Activated CD4-positive, alpha-beta T cell treated with anti-CD3 and anti-CD28 coated beads, Interleukin-2, amount 10 ng/mL, durations not matched to agents 7 days and 5 days (primary cell): ENCODE measurements around the gene ISM1. TPM values are rescaled to one million over a fixed set of nuclear protein-coding genes. Genes with fewer than 3 reads are reported as not detected.

ENCODE experiments used
- CTCF ChIA-PET: fragments of 350-600 bp; sonication (Branson Sonifier 250); formaldehyde crosslinking; loops from one replicate; lab custom pipeline; 2021; ENCODE audit warnings: antibody characterized with exemption; lab: Charles Lee
- POLR2A ChIA-PET: fragments of 350-600 bp; sonication (Branson Sonifier 250); formaldehyde crosslinking; loops from one replicate; lab custom pipeline; 2021; ENCODE audit warnings: antibody characterized with exemption; lab: Charles Lee
- DNase-seq: peaks from one replicate; pipeline ENCODE4 v3.0.0-alpha.2; 2020
- H3K27ac Mint-ChIP-seq: one replicate; pipeline ENCODE4 v1.8.0; 2021; ENCODE audit warnings: mild to moderate bottlenecking, moderate library complexity, mixed read lengths
- H3K27me3 Mint-ChIP-seq: one replicate; pipeline ENCODE4 v1.8.0; 2021; ENCODE audit warnings: mixed read lengths
- H3K36me3 Mint-ChIP-seq: one replicate; pipeline ENCODE4 v1.8.0; 2021; ENCODE audit warnings: low read depth, mixed read lengths
- H3K4me1 Mint-ChIP-seq: one replicate; pipeline ENCODE4 v1.8.0; 2021; ENCODE audit warnings: mixed read lengths
- H3K4me3 Mint-ChIP-seq: one replicate; pipeline ENCODE4 v1.8.0; 2021; ENCODE audit warnings: mild to moderate bottlenecking, moderate library complexity, mixed read lengths
- H3K9me3 Mint-ChIP-seq: one replicate; pipeline ENCODE4 v1.8.0; 2021; ENCODE audit warnings: mixed read lengths
- total RNA-seq, 2 experiments: library from RNA; stranded (reverse); gene quantifications; one replicate each; pipeline ENCODE4 v1.2.3, GENCODE V29; 2021

ISM1 gene
- total RNA-seq, 2 experiments from 2014 or later = 1.3 to 1.4 TPM

DNA sequence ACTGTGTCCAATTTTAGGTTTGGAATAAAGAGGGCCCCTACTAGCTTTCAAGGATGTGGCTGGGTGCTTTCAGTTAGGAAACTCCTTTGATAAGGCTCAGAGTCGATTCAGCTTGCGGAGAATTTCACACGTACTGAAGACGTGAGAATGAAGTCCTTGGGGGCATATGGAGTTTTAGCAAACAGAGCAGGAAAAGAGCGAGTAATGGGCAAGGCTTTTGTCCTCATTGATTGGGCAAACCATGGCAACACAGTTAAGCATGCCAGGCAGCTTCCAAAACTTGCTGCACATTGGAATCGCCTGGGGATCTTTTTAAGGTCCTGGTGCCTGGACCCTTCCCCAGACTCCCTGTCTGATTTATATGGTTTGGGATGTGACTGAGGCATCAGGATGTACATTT is 29.2 kb downstream of the ISM1 start:
- ChIA-PET POLR2A (no interaction called here), CTCF (no interaction called here)
- peaks cover 5% of the 10 kb centered on the region for H3K36me3 Mint-ChIP-seq
- H3K27me3 Mint-ChIP-seq = no peaks in the 10 kb centered on the region
- no peak overlapping the region for H3K4me3 Mint-ChIP-seq
- peaks cover 32% of the 10 kb centered on the region for H3K4me1 Mint-ChIP-seq
- peaks cover 18% of the 10 kb centered on the region for H3K9me3 Mint-ChIP-seq
- no peak overlapping the region for H3K27ac Mint-ChIP-seq
- DNase-seq = no peak

- no peak overlapping the region for H3K4me3 Mint-ChIP-seq
- peaks cover 18% of the 10 kb centered on the region for H3K9me3 Mint-ChIP-seq
- ChIA-PET CTCF (no interaction called here), POLR2A (no interaction called here)
- peaks cover 5% of the 10 kb centered on the region for H3K36me3 Mint-ChIP-seq
- H3K27me3 Mint-ChIP-seq = no peaks in the 10 kb centered on the region
- no peak for DNase-seq
- H3K27ac Mint-ChIP-seq = no peak overlapping the region
- H3K4me1 Mint-ChIP-seq = peaks cover 30% of the 10 kb centered on the region
Observed at GRCh38 chr20:13251106-13251903, 30.2 kb downstream of the ISM1 start.

DNA sequence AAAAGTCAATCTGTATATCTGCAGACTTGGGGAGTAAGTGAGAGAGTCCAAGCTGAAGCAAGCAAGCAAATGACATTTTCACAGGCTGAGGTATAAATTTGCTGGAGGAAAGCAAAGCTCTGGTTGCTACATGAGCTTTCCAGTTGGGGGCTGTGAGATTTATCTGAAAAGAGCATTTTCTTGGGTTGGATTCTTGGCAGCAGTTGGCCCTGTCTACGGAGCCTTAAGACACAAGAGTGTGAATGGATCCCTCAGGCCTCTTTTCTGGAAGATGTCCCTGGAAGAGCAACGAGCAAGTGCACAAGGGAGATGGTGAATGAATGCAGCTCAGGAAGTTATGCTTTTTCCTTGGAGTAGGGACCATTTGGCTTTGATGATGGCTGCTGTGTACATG is 30.8 kb downstream of the ISM1 start:
- Mint-ChIP-seq H3K4me1 (peaks cover 24% of the 10 kb centered on the region), H3K9me3 (peaks cover 18% of the 10 kb centered on the region), H3K36me3 (peaks cover 5% of the 10 kb centered on the region), H3K27me3 (no peaks in the 10 kb centered on the region), H3K27ac (no peak overlapping the region), H3K4me3 (no peak overlapping the region)
- no peak for DNase-seq
- POLR2A ChIA-PET = no interaction called here
- CTCF ChIA-PET = no interaction called here

DNA sequence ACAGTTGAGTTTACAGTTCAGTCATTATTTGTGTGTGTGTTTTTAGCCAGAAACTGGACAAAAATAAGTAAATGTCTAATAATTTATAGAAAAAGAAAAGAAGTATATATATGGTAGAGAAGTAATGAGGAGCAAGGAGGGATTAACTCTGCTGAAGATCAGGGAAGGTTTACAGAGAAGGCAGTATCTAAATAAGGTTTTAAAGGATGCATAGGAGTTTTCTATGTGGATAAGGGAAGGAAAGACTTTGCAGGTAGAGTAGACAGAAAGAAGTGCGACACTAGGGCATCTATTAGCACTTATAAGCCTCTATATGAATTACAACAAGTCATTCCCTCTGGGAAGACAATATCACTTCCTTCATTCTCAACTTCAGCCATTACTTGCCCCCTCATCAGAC is 34.3 kb downstream of the ISM1 start:
- Mint-ChIP-seq H3K4me3 (no peak overlapping the region), H3K9me3 (peaks cover 18% of the 10 kb centered on the region), H3K27me3 (no peaks in the 10 kb centered on the region), H3K4me1 (no peaks in the 10 kb centered on the region), H3K27ac (no peak overlapping the region), H3K36me3 (peaks cover 5% of the 10 kb centered on the region)
- CTCF ChIA-PET = no interaction called here
- POLR2A ChIA-PET = no interaction called here
- DNase-seq = no peak

GRCh38 chr20:13256606-13257005 is 35.5 kb downstream of the ISM1 start:
- POLR2A ChIA-PET = no interaction called here
- Mint-ChIP-seq H3K27me3 (no peaks in the 10 kb centered on the region), H3K4me1 (no peaks in the 10 kb centered on the region), H3K27ac (no peak overlapping the region), H3K4me3 (no peak overlapping the region), H3K36me3 (no peaks in the 10 kb centered on the region), H3K9me3 (peaks cover 9% of the 10 kb centered on the region)
- CTCF ChIA-PET = interaction anchor here (0.7 kb wide), 1 partner anchor 29 kb away, joined by 3 read pairs; no protein-coding TSS in a partner anchor
- DNase-seq = no peak

GRCh38 chr20:13259921-13260320 is 38.8 kb downstream of the ISM1 start:
- Mint-ChIP-seq H3K27me3 (no peaks in the 10 kb centered on the region), H3K27ac (no peak overlapping the region), H3K4me3 (no peak overlapping the region), H3K4me1 (peaks cover 6% of the 10 kb centered on the region), H3K36me3 (no peaks in the 10 kb centered on the region), H3K9me3 (no peaks in the 10 kb centered on the region)
- CTCF ChIA-PET = interaction anchor here (0.6 kb wide), 3 partner anchors 12 to 231 kb away, joined by 3 read pairs; no protein-coding TSS in a partner anchor
- POLR2A ChIA-PET = interaction anchor here (0.6 to 0.8 kb wide), 2 partner anchors 69 to 139 kb away, joined by 4 to 5 read pairs; no protein-coding TSS in a partner anchor
- no peak for DNase-seq

GRCh38 chr20:13260650-13261279 is 39.7 kb downstream of the ISM1 start:
- no peak for DNase-seq
- POLR2A ChIA-PET = interaction anchor here (0.6 kb wide), 1 partner anchor 70 kb away, joined by 4 read pairs; no protein-coding TSS in a partner anchor
- H3K4me1 Mint-ChIP-seq = peaks cover 8% of the 10 kb centered on the region

DNA sequence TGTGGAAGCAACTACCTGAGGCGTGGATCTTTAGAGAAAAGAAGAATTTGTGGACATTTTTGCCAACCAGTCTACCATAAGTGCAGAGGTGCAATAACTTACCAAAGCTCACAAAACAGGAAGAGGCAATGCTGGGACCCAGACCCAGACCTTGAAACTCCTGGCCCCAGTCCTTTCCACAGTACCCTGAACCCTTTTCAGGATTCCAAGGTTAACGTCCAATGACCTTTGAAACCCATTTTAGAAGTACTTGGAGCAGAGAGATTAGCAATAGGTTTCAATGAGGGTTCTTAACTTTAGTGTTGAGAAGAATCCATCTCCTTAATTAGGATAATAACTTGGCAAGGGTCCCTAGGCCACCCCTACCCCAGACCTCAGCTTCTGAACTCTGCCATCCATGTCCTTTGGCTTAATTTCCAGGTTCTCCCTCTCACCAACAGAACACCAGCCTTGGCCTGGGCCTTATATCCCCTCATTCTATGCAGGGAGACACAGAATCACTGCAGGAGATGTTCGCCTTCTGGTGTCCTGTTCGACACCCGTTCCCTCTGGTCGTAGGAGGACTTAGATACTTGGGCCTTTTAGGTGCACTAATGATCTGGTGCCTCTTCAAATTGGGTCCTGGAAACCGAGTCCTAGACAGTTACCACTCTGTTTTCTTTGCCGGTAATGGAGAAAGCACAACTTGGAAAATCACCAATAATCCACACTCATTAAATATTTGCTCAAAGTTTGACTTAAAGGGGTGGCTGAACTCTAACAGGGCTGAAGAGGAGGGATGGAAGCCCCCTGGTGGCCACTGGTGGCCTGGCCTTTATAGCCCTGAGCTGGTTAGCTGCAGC is 40.6 kb downstream of the ISM1 start:
- no peak overlapping the region for H3K27ac Mint-ChIP-seq
- ChIA-PET CTCF (interaction anchor here (0.7 to 1.8 kb wide), 3 partner anchors 41 to 346 kb away, joined by 3 to 5 read pairs (median 3); no protein-coding TSS in a partner anchor), POLR2A (no interaction called here)
- DNase-seq = peak; percentile 65
- peaks cover 8% of the 10 kb centered on the region for H3K4me1 Mint-ChIP-seq
- peaks cover 3% of the 10 kb centered on the region for H3K27me3 Mint-ChIP-seq
- no peaks in the 10 kb centered on the region for H3K36me3 Mint-ChIP-seq
- H3K4me3 Mint-ChIP-seq = no peak overlapping the region
- H3K9me3 Mint-ChIP-seq = no peaks in the 10 kb centered on the region

More at GRCh38 chr20:13260650-13261279, 39.7 kb downstream of the ISM1 start:
- CTCF ChIA-PET = interaction anchor here (0.6 to 1.8 kb wide), 6 partner anchors 13 to 347 kb away, joined by 3 to 5 read pairs (median 3); no protein-coding TSS in a partner anchor
- H3K4me3 Mint-ChIP-seq = no peak overlapping the region
- no peaks in the 10 kb centered on the region for H3K9me3 Mint-ChIP-seq
- H3K36me3 Mint-ChIP-seq = no peaks in the 10 kb centered on the region
- no peaks in the 10 kb centered on the region for H3K27me3 Mint-ChIP-seq
- no peak overlapping the region for H3K27ac Mint-ChIP-seq

DNA sequence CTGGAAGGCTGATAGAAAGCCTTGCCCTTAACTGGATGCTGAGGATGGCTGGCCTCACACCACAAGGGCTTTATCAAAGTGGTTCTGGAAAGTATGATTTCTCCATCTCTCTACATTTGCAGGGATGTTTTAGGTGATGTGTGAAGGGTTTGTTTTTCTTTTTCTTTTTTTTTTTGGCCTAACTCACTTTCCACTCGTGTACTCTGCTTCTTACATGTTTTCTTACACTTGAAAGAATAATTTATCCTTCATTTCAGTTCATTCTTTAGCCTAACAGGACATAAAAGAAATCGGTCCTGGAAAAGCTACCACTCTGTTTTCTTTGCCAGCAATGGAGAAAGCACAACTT is 41.2 kb downstream of the ISM1 start:
- POLR2A ChIA-PET = no interaction called here
- Mint-ChIP-seq H3K27me3 (peaks cover 3% of the 10 kb centered on the region), H3K27ac (no peak overlapping the region), H3K9me3 (no peaks in the 10 kb centered on the region), H3K36me3 (no peaks in the 10 kb centered on the region), H3K4me3 (no peak overlapping the region), H3K4me1 (peaks cover 8% of the 10 kb centered on the region)
- DNase-seq = no peak
- CTCF ChIA-PET = interaction anchor here (1.4 to 1.8 kb wide), 2 partner anchors 41 to 143 kb away, joined by 3 to 5 read pairs; no protein-coding TSS in a partner anchor

- DNase-seq = no peak
- H3K4me1 Mint-ChIP-seq = peaks cover 8% of the 10 kb centered on the region
- POLR2A ChIA-PET = no interaction called here
- peaks cover 5% of the 10 kb centered on the region for H3K27me3 Mint-ChIP-seq
- H3K36me3 Mint-ChIP-seq = no peaks in the 10 kb centered on the region
- H3K9me3 Mint-ChIP-seq = no peaks in the 10 kb centered on the region
- H3K4me3 Mint-ChIP-seq = no peak overlapping the region
- CTCF ChIA-PET = interaction anchor here (1.4 to 1.8 kb wide), 2 partner anchors 40 to 144 kb away, joined by 3 to 5 read pairs; no protein-coding TSS in a partner anchor
- H3K27ac Mint-ChIP-seq = no peak overlapping the region
Observed at GRCh38 chr20:13262671-13263360, 41.7 kb downstream of the ISM1 start.

GRCh38 chr20:13263451-13263850 is 42.4 kb downstream of the ISM1 start:
- DNase-seq = no peak

GRCh38 chr20:13264907-13265306 is 43.8 kb downstream of the ISM1 start:
- no peaks in the 10 kb centered on the region for H3K36me3 Mint-ChIP-seq
- H3K27ac Mint-ChIP-seq = no peak overlapping the region
- no peak overlapping the region for H3K4me3 Mint-ChIP-seq
- ChIA-PET POLR2A (no interaction called here), CTCF (interaction anchor here (1.6 kb wide), 1 partner anchor 37 kb away, joined by 3 read pairs; no protein-coding TSS in a partner anchor)
- peaks cover 8% of the 10 kb centered on the region for H3K4me1 Mint-ChIP-seq
- no peak for DNase-seq
- H3K9me3 Mint-ChIP-seq = no peaks in the 10 kb centered on the region
- H3K27me3 Mint-ChIP-seq = peaks cover 5% of the 10 kb centered on the region

More at GRCh38 chr20:13263451-13263850, 42.4 kb downstream of the ISM1 start:
- peaks cover 5% of the 10 kb centered on the region for H3K27me3 Mint-ChIP-seq
- no peak overlapping the region for H3K4me3 Mint-ChIP-seq
- ChIA-PET POLR2A (no interaction called here), CTCF (no interaction called here)
- peaks cover 8% of the 10 kb centered on the region for H3K4me1 Mint-ChIP-seq
- H3K27ac Mint-ChIP-seq = no peak overlapping the region
- no peaks in the 10 kb centered on the region for H3K36me3 Mint-ChIP-seq
- H3K9me3 Mint-ChIP-seq = no peaks in the 10 kb centered on the region
